KMS-11 (cell line): ENCODE data around the gene HOXC4.
"Not testable (repeated sequence)": the region's sequence is repeated elsewhere in the genome, so short reads cannot be mapped to it uniquely, and the experiment has no call there.

Experiments used
- H2AFZ ChIP-seq: fragments of 200-600 bp; sonication (generic); 2 replicates; pipeline ENCODE4 v1.6.1; 2016; ENCODE audit warnings: antibody characterized with exemption, mixed run types, low read depth
- H3K27ac ChIP-seq: fragments of 200-600 bp; sonication (generic); 2 replicates; pipeline ENCODE4 v1.6.1; 2016; ENCODE audit warnings: mild to moderate bottlenecking, mixed run types
- H3K27me3 ChIP-seq: fragments of 200-600 bp; sonication (generic); 2 replicates; pipeline ENCODE4 v1.6.1; 2017; ENCODE audit warnings: mild to moderate bottlenecking, low read depth, mixed run types, moderate library complexity; ENCODE audit not compliant: insufficient read depth
- H3K36me3 ChIP-seq: fragments of 200-600 bp; sonication (generic); 2 replicates; pipeline ENCODE4 v1.6.1; 2017; ENCODE audit warnings: mild to moderate bottlenecking, mixed run types; ENCODE audit not compliant: insufficient read depth
- H3K4me1 ChIP-seq: fragments of 200-600 bp; sonication (generic); 2 replicates; pipeline ENCODE4 v1.6.1; 2016; ENCODE audit warnings: mild to moderate bottlenecking, low read depth, mixed run types; ENCODE audit not compliant: poor library complexity, severe bottlenecking
- H3K4me2 ChIP-seq: fragments of 200-600 bp; sonication (generic); 2 replicates; pipeline ENCODE4 v1.7.0; 2016; ENCODE audit warnings: mild to moderate bottlenecking, mixed run types
- H3K4me3 ChIP-seq: fragments of 200-600 bp; sonication (generic); IDR thresholded peaks from 2 replicates; pipeline ENCODE4 v1.6.1; 2017; ENCODE audit warnings: low read depth, low read length, mixed read lengths; ENCODE audit not compliant: insufficient read depth
- H3K79me2 ChIP-seq: fragments of 200-600 bp; sonication (generic); 2 replicates; pipeline ENCODE4 v1.6.1; 2016; ENCODE audit warnings: low read depth, mixed run types; ENCODE audit not compliant: insufficient read depth
- H3K9ac ChIP-seq: fragments of 200-600 bp; sonication (generic); 2 replicates; pipeline ENCODE4 v1.6.1; 2016; ENCODE audit warnings: mild to moderate bottlenecking, mixed run types
- H4K20me1 ChIP-seq: fragments of 200-600 bp; sonication (generic); 2 replicates; pipeline ENCODE4 v1.6.1; 2016; ENCODE audit warnings: mild to moderate bottlenecking, mixed run types; ENCODE audit not compliant: insufficient read depth

HOXC4 gene

GRCh38 chr12:54102223-54102622 lies 48.6 kb downstream of the HOXC4 start:
- not testable (repeated sequence) for H2AFZ ChIP-seq, H3K9ac ChIP-seq, H4K20me1 ChIP-seq, H3K27ac ChIP-seq, H3K4me3 ChIP-seq, H3K27me3 ChIP-seq, H3K4me2 ChIP-seq, H3K79me2 ChIP-seq, H3K4me1 ChIP-seq, H3K36me3 ChIP-seq

- H3K4me1 ChIP-seq, H2AFZ ChIP-seq, H3K4me3 ChIP-seq, H3K27me3 ChIP-seq, H4K20me1 ChIP-seq, H3K27ac ChIP-seq, H3K9ac ChIP-seq, H3K36me3 ChIP-seq, H3K4me2 ChIP-seq, H3K79me2 ChIP-seq: not testable (repeated sequence)
Measured at GRCh38 chr12:54103827-54104226, 50.2 kb downstream of the HOXC4 start.
